ENCODE measurements around the gene BNIP5. TPM values are rescaled to one million over a fixed set of nuclear protein-coding genes. Genes with fewer than 3 reads are reported as not detected.

Gene BNIP5
- total RNA-seq, 1 experiment from 2014 or later: not detected

GRCh38 chr6:36324715-36325114, 12.0 kb downstream of the BNIP5 start:
- POLR2A ChIA-PET: no interaction called here

DNA sequence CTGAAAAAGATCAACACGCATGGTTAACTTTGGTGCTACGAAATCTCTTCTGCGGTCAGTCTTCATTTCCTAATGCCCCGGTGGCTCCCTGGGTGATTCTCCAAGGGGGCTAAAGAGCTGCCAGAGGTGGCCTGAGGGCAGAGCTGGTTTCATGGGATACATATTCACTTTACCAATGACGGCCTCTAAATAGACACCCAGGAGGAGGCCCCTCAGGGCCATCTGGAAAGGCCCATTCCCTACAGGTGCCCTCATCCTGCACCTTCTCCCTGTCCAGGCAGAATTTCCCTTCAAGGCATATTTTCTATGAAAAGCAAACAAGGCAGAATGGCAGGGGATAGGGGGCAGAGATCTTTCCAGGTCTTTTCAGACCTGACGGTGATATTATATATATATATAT, 12.5 kb downstream of the BNIP5 start:
- Mint-ChIP-seq H3K9me3 (no peaks in the 10 kb centered on the region), H3K4me1 (peaks cover 21% of the 10 kb centered on the region), H3K27me3 (ENCODE audit: low read depth) (no peaks in the 10 kb centered on the region), H3K27ac (no peak overlapping the region), H3K4me3 (no peak overlapping the region), H3K36me3 (no peaks in the 10 kb centered on the region)
- ATAC-seq (no peak), DNase-seq (ENCODE audit: low spot score) (no peak)
- POLR2A ChIA-PET: no interaction called here
- CTCF ChIA-PET: interaction anchor here (4.8 to 5.4 kb wide), 2 partner anchors 17 to 22 kb away, joined by 24 to 32 read pairs; no protein-coding TSS in a partner anchor
- no peak for TF ChIP-seq ZNF219 (CRISPR knock-in tag; IDR thresholded peaks at IDR 0.05; ENCODE audit: borderline replicate concordance)
- TF ChIP-seq, protein P1, sequence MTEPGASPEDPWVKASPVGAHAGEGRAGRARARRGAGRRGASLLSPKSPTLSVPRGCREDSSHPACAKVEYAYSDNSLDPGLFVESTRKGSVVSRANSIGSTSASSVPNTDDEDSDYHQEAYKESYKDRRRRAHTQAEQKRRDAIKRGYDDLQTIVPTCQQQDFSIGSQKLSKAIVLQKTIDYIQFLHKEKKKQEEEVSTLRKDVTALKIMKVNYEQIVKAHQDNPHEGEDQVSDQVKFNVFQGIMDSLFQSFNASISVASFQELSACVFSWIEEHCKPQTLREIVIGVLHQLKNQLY (CRISPR knock-in tag; IDR thresholded peaks at IDR 0.05): no peak
- TF ChIP-seq NR2C2 (CRISPR knock-in tag; IDR thresholded peaks at IDR 0.05): no peak
- no peak for TF ChIP-seq ATF1 (CRISPR knock-in tag; IDR thresholded peaks at IDR 0.05)
- TF ChIP-seq NR1H2 (CRISPR knock-in tag; IDR thresholded peaks at IDR 0.05): no peak
- TF ChIP-seq ZNF232 (CRISPR knock-in tag; IDR thresholded peaks at IDR 0.05): no peak
- no peak for TF ChIP-seq RELA (CRISPR knock-in tag; IDR thresholded peaks at IDR 0.05; ENCODE audit: borderline replicate concordance)
- no peak for TF ChIP-seq E2F1 (CRISPR knock-in tag; IDR thresholded peaks at IDR 0.05)
- TF ChIP-seq CDX4 (CRISPR knock-in tag; IDR thresholded peaks at IDR 0.05; ENCODE audit: borderline replicate concordance): no peak
- TF ChIP-seq JUN (CRISPR knock-in tag; IDR thresholded peaks at IDR 0.05): no peak
- TF ChIP-seq ZNF671 (CRISPR knock-in tag; IDR thresholded peaks at IDR 0.05): no peak

More at GRCh38 chr6:36324715-36325114, 12.0 kb downstream of the BNIP5 start:
- H3K4me1 Mint-ChIP-seq: peaks cover 21% of the 10 kb centered on the region
- H3K27me3 Mint-ChIP-seq (ENCODE audit: low read depth): no peaks in the 10 kb centered on the region
- no peaks in the 10 kb centered on the region for H3K36me3 Mint-ChIP-seq
- TF ChIP-seq TEAD1 (CRISPR knock-in tag; IDR thresholded peaks at IDR 0.05) (no peak), RORB (CRISPR knock-in tag; IDR thresholded peaks at IDR 0.05) (no peak), NR1H2 (CRISPR knock-in tag; IDR thresholded peaks at IDR 0.05) (no peak), MXD4 (CRISPR knock-in tag; IDR thresholded peaks at IDR 0.05; ENCODE audit: borderline replicate concordance) (no peak), JUN (CRISPR knock-in tag; IDR thresholded peaks at IDR 0.05) (no peak), FOXJ3 (CRISPR knock-in tag; IDR thresholded peaks at IDR 0.05; ENCODE audit: borderline replicate concordance) (no peak), PRDM15 (CRISPR knock-in tag; IDR thresholded peaks at IDR 0.05) (no peak), MYBL2 (CRISPR knock-in tag; IDR thresholded peaks at IDR 0.05) (no peak)
- TF ChIP-seq, protein P2, sequence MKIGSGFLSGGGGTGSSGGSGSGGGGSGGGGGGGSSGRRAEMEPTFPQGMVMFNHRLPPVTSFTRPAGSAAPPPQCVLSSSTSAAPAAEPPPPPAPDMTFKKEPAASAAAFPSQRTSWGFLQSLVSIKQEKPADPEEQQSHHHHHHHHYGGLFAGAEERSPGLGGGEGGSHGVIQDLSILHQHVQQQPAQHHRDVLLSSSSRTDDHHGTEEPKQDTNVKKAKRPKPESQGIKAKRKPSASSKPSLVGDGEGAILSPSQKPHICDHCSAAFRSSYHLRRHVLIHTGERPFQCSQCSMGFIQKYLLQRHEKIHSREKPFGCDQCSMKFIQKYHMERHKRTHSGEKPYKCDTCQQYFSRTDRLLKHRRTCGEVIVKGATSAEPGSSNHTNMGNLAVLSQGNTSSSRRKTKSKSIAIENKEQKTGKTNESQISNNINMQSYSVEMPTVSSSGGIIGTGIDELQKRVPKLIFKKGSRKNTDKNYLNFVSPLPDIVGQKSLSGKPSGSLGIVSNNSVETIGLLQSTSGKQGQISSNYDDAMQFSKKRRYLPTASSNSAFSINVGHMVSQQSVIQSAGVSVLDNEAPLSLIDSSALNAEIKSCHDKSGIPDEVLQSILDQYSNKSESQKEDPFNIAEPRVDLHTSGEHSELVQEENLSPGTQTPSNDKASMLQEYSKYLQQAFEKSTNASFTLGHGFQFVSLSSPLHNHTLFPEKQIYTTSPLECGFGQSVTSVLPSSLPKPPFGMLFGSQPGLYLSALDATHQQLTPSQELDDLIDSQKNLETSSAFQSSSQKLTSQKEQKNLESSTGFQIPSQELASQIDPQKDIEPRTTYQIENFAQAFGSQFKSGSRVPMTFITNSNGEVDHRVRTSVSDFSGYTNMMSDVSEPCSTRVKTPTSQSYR (CRISPR knock-in tag; IDR thresholded peaks at IDR 0.05): no peak
- CTCF ChIA-PET: interaction anchor here (4.8 kb wide), 1 partner anchor 16 kb away, joined by 24 read pairs; no protein-coding TSS in a partner anchor
- H3K27ac Mint-ChIP-seq: no peak overlapping the region
- DNase-seq (ENCODE audit: low spot score) (no peak), ATAC-seq (no peak)
- H3K4me3 Mint-ChIP-seq: no peak overlapping the region
- no peaks in the 10 kb centered on the region for H3K9me3 Mint-ChIP-seq
